NT2/D1 (cell line): Measurements from ENCODE around the gene NUDCD3.

Source experiments
- DNase-seq: peaks from one replicate; pipeline ENCODE4 v3.0.0-alpha.2; 2011; ENCODE audit warnings: low read depth, low spot score
- H3K27me3 ChIP-seq: 2 replicates; pipeline ENCODE4 v1.6.0; 2011; ENCODE audit warnings: mild to moderate bottlenecking; ENCODE audit not compliant: insufficient read length, insufficient read depth
- H3K36me3 ChIP-seq: 2 replicates; pipeline ENCODE4 v1.6.1; 2011; ENCODE audit warnings: mild to moderate bottlenecking, low read length, mixed read lengths; ENCODE audit not compliant: insufficient read depth, insufficient read length
- H3K4me1 ChIP-seq: 2 replicates; pipeline ENCODE4 v1.5.1; 2011; ENCODE audit not compliant: insufficient read depth, insufficient read length
- H3K4me3 ChIP-seq: 2 replicates; pipeline ENCODE4 v1.5.1; 2011; ENCODE audit warnings: low read depth; ENCODE audit not compliant: insufficient read length
- H3K9ac ChIP-seq: 2 replicates; pipeline ENCODE4 v1.6.0; 2011; ENCODE audit warnings: low read depth; ENCODE audit not compliant: insufficient read length
- H3K9me3 ChIP-seq: 2 replicates; pipeline ENCODE4 v1.5.1; 2011; ENCODE audit warnings: mild to moderate bottlenecking, low read length; ENCODE audit not compliant: insufficient read depth
- SUZ12 ChIP-seq: IDR thresholded peaks from 2 replicates; pipeline ENCODE4 v1.6.1; 2011; ENCODE audit not compliant: insufficient read length, insufficient read depth; ENCODE audit errors: extremely low read depth
- YY1 ChIP-seq: IDR thresholded peaks from 2 replicates; pipeline ENCODE4 v1.6.1; 2011; ENCODE audit not compliant: insufficient read length, insufficient read depth
- ZNF274 ChIP-seq: IDR thresholded peaks from 2 replicates; pipeline ENCODE4 v1.6.1; 2011; ENCODE audit warnings: mild to moderate bottlenecking, low read depth, low read length

The NUDCD3 gene

DNA sequence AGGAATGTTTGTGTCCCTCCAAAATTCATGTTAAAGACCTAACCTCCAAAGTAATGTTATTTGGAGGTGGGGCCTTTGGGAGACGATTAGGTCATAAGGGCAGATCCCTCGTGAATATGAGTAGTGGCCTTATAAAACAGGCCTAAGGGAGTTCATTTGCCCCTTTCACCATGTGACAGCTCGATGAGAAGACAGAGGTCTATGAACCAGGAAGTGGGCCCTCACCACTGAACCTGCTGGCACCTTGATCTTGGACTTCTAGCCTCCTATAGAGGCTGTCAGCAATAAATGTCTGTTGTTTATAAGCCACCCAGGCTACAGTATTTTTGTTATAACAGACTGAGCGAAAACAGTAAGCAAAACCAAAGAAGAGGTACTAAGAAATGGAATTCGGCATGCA is 14.1 kb downstream of the NUDCD3 start:
- DNase-seq: no peak
- no peak overlapping the region for H3K4me3 ChIP-seq
- H3K9ac ChIP-seq: no peak overlapping the region
- H3K9me3 ChIP-seq: no peaks in the 10 kb centered on the region
- H3K36me3 ChIP-seq: peaks cover 92% of the 10 kb centered on the region
- H3K27me3 ChIP-seq: no peaks in the 10 kb centered on the region
- no peak for TF ChIP-seq YY1
- TF ChIP-seq ZNF274: no peak
- TF ChIP-seq SUZ12: no peak
- no peaks in the 10 kb centered on the region for H3K4me1 ChIP-seq

DNA sequence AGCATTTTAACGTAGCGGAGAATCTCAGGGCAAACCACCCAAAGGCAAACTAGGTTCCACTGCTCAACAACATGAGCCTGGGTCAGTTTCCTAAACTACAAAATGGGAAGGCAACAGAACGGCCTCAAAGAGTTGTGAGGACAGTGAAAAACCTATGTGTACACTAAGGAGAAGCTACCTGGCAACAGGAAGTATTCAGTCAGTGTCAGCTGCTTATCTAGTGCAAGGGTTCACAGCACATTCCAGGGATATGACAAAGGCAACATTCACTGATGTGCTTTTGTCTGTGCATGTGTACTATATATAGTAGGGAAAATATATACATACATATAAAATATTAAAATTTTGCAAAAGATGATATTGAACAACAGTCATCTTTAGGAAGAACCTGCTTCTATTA is 17.2 kb downstream of the NUDCD3 start:
- TF ChIP-seq ZNF274 (no peak), SUZ12 (no peak), YY1 (no peak)
- no peak for DNase-seq
- H3K36me3 ChIP-seq: peaks cover 89% of the 10 kb centered on the region

DNA sequence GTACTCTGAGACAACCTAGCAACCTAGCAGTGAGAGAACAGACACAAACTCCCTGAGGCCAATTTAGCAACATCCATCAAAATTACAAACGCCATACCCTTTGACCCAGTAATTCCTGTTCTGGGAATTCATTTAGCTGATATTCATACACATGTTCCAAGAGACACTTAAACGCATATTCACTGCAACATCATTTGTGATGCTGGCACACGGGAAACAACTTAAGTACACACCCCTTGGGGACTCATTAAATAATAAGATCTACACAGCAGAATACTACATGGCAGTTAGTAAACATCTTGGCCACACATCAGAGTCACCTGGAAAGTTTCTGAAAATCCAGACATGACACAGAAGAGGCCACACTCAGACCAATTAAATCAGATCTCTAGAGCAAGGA is 17.6 kb downstream of the NUDCD3 start:
- Histone ChIP-seq H3K4me3 (no peak overlapping the region), H3K9me3 (no peaks in the 10 kb centered on the region), H3K9ac (no peak overlapping the region), H3K27me3 (no peaks in the 10 kb centered on the region), H3K4me1 (no peaks in the 10 kb centered on the region), H3K36me3 (peaks cover 89% of the 10 kb centered on the region)
- no peak for DNase-seq
- TF ChIP-seq SUZ12 (no peak), ZNF274 (no peak), YY1 (no peak)

More for the DNA sequence above, 17.2 kb downstream of the NUDCD3 start:
- H3K4me3 ChIP-seq: no peak overlapping the region
- no peaks in the 10 kb centered on the region for H3K4me1 ChIP-seq
- H3K9me3 ChIP-seq: no peaks in the 10 kb centered on the region
- no peak overlapping the region for H3K9ac ChIP-seq
- H3K27me3 ChIP-seq: no peaks in the 10 kb centered on the region

DNA sequence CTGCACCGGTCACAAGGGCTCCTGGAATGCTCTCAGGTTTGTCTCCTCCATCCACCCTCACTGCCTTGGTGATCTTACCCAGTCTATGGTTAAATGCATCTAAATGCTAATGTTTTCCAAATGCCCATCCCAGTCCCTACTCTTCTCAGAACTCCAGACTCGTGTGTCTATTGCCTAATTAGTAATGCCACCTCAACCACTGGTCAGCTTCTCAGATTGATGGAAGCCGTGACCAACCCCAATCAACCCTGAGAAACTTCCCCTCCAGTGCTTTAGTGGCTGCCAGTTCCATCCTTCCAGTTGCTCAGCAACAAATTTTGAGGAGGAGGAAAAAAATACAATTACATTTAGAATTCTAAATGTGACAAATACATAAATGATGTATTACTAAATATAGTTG is 18.6 kb downstream of the NUDCD3 start:
- Histone ChIP-seq H3K36me3 (peaks cover 95% of the 10 kb centered on the region), H3K9ac (no peak overlapping the region), H3K27me3 (no peaks in the 10 kb centered on the region), H3K4me1 (no peaks in the 10 kb centered on the region), H3K4me3 (no peak overlapping the region), H3K9me3 (no peaks in the 10 kb centered on the region)
- DNase-seq: no peak
- TF ChIP-seq ZNF274 (no peak), YY1 (no peak), SUZ12 (no peak)

DNA sequence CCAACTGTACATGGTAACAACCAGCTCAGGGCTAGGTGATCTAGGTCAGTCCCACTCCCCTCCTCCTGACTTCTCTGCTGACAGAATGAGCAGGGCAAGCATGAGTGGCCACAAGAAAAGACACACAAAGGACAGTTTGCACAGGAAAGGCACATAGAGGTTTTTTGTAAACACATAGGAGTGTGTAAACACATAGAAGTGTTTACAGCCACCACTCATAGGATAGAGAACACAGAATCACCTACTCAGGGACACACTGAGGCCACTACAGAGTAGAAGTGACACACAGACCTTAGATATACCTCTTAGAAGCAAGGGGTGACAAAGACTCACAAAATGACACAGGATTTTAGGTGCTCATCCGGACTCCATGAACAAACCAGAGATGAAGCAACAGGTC is 19.0 kb downstream of the NUDCD3 start:
- Histone ChIP-seq H3K9me3 (no peaks in the 10 kb centered on the region), H3K4me3 (no peak overlapping the region), H3K4me1 (no peaks in the 10 kb centered on the region), H3K36me3 (peaks cover 95% of the 10 kb centered on the region), H3K9ac (no peak overlapping the region), H3K27me3 (no peaks in the 10 kb centered on the region)
- TF ChIP-seq YY1 (no peak), ZNF274 (no peak), SUZ12 (no peak)
- DNase-seq: no peak

DNA sequence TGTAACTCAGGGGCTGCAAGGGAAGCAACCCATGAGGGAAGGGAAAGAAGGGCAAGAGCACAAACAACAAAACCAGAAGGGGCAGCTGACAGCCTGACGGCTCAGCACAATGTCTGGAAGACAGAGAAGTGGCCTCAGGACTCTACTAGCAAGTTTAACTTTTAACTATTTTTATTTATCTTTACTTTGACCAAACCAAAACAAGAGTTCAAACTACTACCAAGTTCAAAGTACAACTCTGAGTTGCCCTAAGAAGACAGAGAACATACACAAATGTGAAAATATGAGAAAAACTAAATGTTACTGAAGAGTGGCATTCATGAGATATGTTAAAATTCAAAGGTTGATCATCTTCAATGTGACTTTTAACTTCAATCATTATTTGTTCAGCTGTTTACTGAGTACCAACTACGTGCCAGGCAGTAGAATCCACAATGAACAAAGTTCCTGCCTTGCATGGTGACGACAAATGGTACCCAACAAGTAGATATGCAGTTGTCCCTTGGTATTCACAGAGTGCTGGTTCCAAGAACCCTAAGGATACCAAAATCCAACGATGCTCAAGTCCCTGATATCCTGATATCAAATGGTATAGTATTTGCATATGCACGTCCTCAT is 19.7 kb downstream of the NUDCD3 start:
- Histone ChIP-seq H3K9me3 (no peaks in the 10 kb centered on the region), H3K4me3 (no peak overlapping the region), H3K27me3 (no peaks in the 10 kb centered on the region), H3K9ac (no peak overlapping the region), H3K36me3 (peaks cover 95% of the 10 kb centered on the region), H3K4me1 (no peaks in the 10 kb centered on the region)
- TF ChIP-seq ZNF274: no peak
- no peak for TF ChIP-seq SUZ12
- TF ChIP-seq YY1: no peak
- no peak for DNase-seq

DNA sequence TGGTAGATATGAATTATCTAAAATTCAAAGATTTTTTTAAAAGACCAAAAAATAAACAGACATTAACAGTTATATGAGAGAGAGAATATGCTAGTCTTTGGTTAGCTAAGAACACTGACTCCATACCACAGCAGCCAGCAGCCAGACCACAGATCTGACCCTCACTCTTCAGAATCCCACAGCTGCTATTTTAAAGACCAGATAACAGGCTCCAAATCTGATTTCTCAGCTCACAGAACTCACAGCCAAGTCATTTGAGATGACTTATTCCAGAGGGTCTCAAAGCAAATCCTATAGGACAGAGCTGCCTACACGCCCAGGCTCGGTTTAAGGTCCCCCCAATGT is 20.4 kb downstream of the NUDCD3 start:
- no peak for DNase-seq
- Histone ChIP-seq H3K27me3 (no peaks in the 10 kb centered on the region), H3K36me3 (peaks cover 95% of the 10 kb centered on the region), H3K9me3 (no peaks in the 10 kb centered on the region), H3K9ac (no peak overlapping the region), H3K4me3 (no peak overlapping the region), H3K4me1 (no peaks in the 10 kb centered on the region)
- TF ChIP-seq ZNF274 (no peak), SUZ12 (no peak), YY1 (no peak)
